Measurements from ENCODE around the gene COPZ2. TPM values are rescaled to one million over a fixed set of nuclear protein-coding genes. Genes with fewer than 3 reads are reported as not detected.

The COPZ2 gene
- total and polyA plus RNA-seq, 9 of the 15 experiments (the other 6 are each of a cell fraction or from before 2014, with no cell fraction given) = 0.22 to 0.49 TPM; not detected in 7

GRCh38 chr17:48002266-48002915 lies 35.2 kb downstream of the COPZ2 start (continued):
- TF ChIP-seq ARID3B (CRISPR knock-in tag; IDR thresholded peaks at IDR 0.05; ENCODE audit: borderline replicate concordance) (no peak), SUPT5H (IDR thresholded peaks at IDR 0.05) (no peak), NR2C1 (IDR thresholded peaks at IDR 0.05) (no peak), NR2C1 (tag; IDR thresholded peaks at IDR 0.05) (no peak), SMAD2 (IDR thresholded peaks at IDR 0.05; ENCODE audit: low read depth, low read length) (no peak), NCOA1 (IDR thresholded peaks at IDR 0.05; ENCODE audit: low read depth) (no peak), ZNF146 (CRISPR knock-in tag; IDR thresholded peaks at IDR 0.05; ENCODE audit: unreplicated experiment) (no peak), FOXK1 (CRISPR knock-in tag; IDR thresholded peaks at IDR 0.05; ENCODE audit: borderline replicate concordance) (no peak), AFF1 (IDR thresholded peaks at IDR 0.05; ENCODE audit: low read depth in 1 of 2, partially characterized antibody in 2 of 2) (no peak), CHCHD3 (CRISPR knock-in tag; IDR thresholded peaks at IDR 0.05) (no peak), SMARCA5 (IDR thresholded peaks at IDR 0.05) (peak; percentile 59; the same call in 1 of the 2 replicates), ZNF696 (CRISPR knock-in tag; conservative IDR thresholded peaks at IDR 0.05) (no peak)

Measured in K562 (cell line).